Lower leg skin (tissue), 3 donors: Measurements from ENCODE around the gene TPM4.

Experiments used
- POLR2A ChIP-seq, 2 donors: fragments of 450-650 bp; IDR thresholded peaks; one replicate each; pipeline ENCODE4 v1.6.1; 2016 to 2017; ENCODE audit warnings: antibody characterized with exemption in 2 of 2, mild to moderate bottlenecking in 1 of 2, moderate library complexity in 1 of 2
- TF ChIP-seq, protein P1 (sequence below), 3 donors: fragments of 450-650 bp; IDR thresholded peaks; one replicate each; pipeline ENCODE4 v1.5.1; 2016; ENCODE audit warnings: antibody characterized with exemption in 3 of 3, mild to moderate bottlenecking in 3 of 3, moderate library complexity in 2 of 3

DNA sequence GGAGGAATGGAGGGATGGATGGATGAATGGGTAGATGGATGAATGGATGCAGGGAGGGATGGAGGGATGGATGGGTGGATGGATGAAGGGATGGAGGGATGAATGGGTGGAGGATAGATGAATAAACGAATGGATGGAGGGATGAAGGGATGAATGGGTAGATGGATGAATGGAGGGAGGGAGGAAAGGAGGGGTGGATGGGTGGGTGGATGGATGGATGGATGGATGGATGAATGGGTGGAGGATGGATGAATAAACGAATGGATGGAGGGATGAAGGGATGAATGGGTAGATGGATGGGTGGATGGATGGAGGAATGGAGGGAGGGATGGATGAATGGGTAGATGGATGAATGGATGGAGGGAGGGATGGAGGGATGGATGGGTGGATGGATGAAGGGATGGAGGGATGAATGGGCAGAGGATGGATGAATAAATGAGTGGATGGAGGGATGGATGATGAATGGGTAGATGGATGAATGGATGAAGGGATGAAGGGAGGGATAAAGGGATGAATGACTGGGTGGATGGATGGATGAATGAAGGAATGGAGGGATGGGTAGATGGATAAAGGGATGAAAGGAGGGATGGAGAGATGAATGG, 33.0 kb upstream of the TPM4 start:
- no peak for TF ChIP-seq POLR2A (IDR thresholded peaks at IDR 0.05)
- TF ChIP-seq, protein P1, sequence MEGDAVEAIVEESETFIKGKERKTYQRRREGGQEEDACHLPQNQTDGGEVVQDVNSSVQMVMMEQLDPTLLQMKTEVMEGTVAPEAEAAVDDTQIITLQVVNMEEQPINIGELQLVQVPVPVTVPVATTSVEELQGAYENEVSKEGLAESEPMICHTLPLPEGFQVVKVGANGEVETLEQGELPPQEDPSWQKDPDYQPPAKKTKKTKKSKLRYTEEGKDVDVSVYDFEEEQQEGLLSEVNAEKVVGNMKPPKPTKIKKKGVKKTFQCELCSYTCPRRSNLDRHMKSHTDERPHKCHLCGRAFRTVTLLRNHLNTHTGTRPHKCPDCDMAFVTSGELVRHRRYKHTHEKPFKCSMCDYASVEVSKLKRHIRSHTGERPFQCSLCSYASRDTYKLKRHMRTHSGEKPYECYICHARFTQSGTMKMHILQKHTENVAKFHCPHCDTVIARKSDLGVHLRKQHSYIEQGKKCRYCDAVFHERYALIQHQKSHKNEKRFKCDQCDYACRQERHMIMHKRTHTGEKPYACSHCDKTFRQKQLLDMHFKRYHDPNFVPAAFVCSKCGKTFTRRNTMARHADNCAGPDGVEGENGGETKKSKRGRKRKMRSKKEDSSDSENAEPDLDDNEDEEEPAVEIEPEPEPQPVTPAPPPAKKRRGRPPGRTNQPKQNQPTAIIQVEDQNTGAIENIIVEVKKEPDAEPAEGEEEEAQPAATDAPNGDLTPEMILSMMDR (IDR thresholded peaks at IDR 0.05), result no peak
